CD8-positive, alpha-beta memory T cell (primary cell): ENCODE data around the gene ARHGEF6. TPM values are rescaled to one million over a fixed set of nuclear protein-coding genes. Genes with fewer than 3 reads are reported as not detected.

Experiments
- CTCF ChIA-PET: fragments of 350-600 bp; sonication (Branson Sonifier 250); formaldehyde crosslinking; loops from one replicate; lab custom pipeline; 2021; ENCODE audit warnings: antibody characterized with exemption; lab: Charles Lee
- POLR2A ChIA-PET: fragments of 350-600 bp; sonication (Branson Sonifier 250); formaldehyde crosslinking; loops from one replicate; lab custom pipeline; 2021; ENCODE audit warnings: antibody characterized with exemption; lab: Charles Lee
- DNase-seq, 5 donors: peaks; one replicate each; pipeline versions ENCODE4 v3.0.0 to v3.0.0-alpha.2; 2020 to 2022; ENCODE audit warnings: mixed read lengths in 1 of 5
- H3K27ac ChIP-seq: one replicate; pipeline ENCODE4 v1.7.0; 2013; ENCODE audit warnings: low read depth, mild to moderate bottlenecking, low read length, moderate library complexity
- H3K27me3 ChIP-seq: 2 replicates; pipeline ENCODE4 v1.7.0; 2013; ENCODE audit warnings: low read length, mild to moderate bottlenecking; ENCODE audit not compliant: insufficient read depth, poor library complexity, severe bottlenecking
- H3K36me3 ChIP-seq: 2 replicates; pipeline ENCODE4 v1.7.0; 2013; ENCODE audit warnings: mild to moderate bottlenecking, low read length, moderate library complexity; ENCODE audit not compliant: insufficient read depth
- H3K4me1 ChIP-seq: 2 replicates; pipeline ENCODE4 v1.7.0; 2013; ENCODE audit warnings: mild to moderate bottlenecking, low read length, moderate library complexity; ENCODE audit not compliant: insufficient read depth
- H3K4me3 ChIP-seq: 2 replicates; pipeline ENCODE4 v1.7.0; 2013; ENCODE audit warnings: mild to moderate bottlenecking, low read length
- H3K9me3 ChIP-seq: 2 replicates; pipeline ENCODE4 v1.7.0; 2013; ENCODE audit warnings: mild to moderate bottlenecking, low read length
- H3K27ac Mint-ChIP-seq, 8 donors: one replicate each; pipeline ENCODE4 v1.8.0; 2020 to 2021; ENCODE audit warnings: mixed read lengths in 8 of 8, mild to moderate bottlenecking in 6 of 8, inconsistent platforms in 3 of 8, moderate library complexity in 3 of 8
- H3K27me3 Mint-ChIP-seq, 2 donors: one replicate each; pipeline ENCODE4 v1.8.0; 2020 to 2021; ENCODE audit warnings: mixed read lengths in 2 of 2, mild to moderate bottlenecking in 1 of 2, moderate library complexity in 1 of 2
- H3K36me3 Mint-ChIP-seq, 3 donors: one replicate each; pipeline ENCODE4 v1.8.0; 2020 to 2021; ENCODE audit warnings: mixed read lengths in 3 of 3, inconsistent platforms in 1 of 3, mild to moderate bottlenecking in 1 of 3
- H3K4me1 Mint-ChIP-seq, 3 donors: one replicate each; pipeline ENCODE4 v1.8.0; 2020 to 2021; ENCODE audit warnings: mixed read lengths in 3 of 3, inconsistent platforms in 1 of 3, mild to moderate bottlenecking in 1 of 3
- H3K4me3 Mint-ChIP-seq, 7 donors: one replicate each; pipeline ENCODE4 v1.8.0; 2020 to 2021; ENCODE audit warnings: mixed read lengths in 7 of 7, mild to moderate bottlenecking in 6 of 7, moderate library complexity in 4 of 7, inconsistent platforms in 2 of 7
- H3K9me3 Mint-ChIP-seq, 5 donors: one replicate each; pipeline ENCODE4 v1.8.0; 2020 to 2022; ENCODE audit warnings: mixed read lengths in 5 of 5, mild to moderate bottlenecking in 3 of 5, moderate library complexity in 2 of 5, inconsistent platforms in 1 of 5
- polyA plus RNA-seq: library from polyadenylated mRNA; unstranded; fragments of 300-500 nt; fragmentation: Illumina TruSeq; gene quantifications from one replicate; pipeline ENCODE4 v1.2.3, GENCODE V29; 2021
- total RNA-seq, 2 experiments: library from RNA; stranded (reverse); gene quantifications; one replicate each; pipeline ENCODE4 v1.2.3, GENCODE V29; 2021

Gene ARHGEF6
- total and polyA plus RNA-seq, 3 experiments from 2014 or later: 25.6 to 60.7 (median 27.0) TPM

- ChIA-PET CTCF (interaction anchor here (1.3 kb wide), 1 partner anchor 29 kb away, joined by 3 read pairs; no protein-coding TSS in a partner anchor), POLR2A (interaction anchor here (0.6 kb wide), 1 partner anchor 39 kb away, joined by 5 read pairs; no protein-coding TSS in a partner anchor)
- DNase-seq: no peak
- no peak overlapping the region for H3K27ac ChIP-seq
- no peaks in the 10 kb centered on the region for H3K36me3 ChIP-seq
- Mint-ChIP-seq H3K27me3 (peaks cover 0 to 2% of the 10 kb centered on the region in 2 donors), H3K4me1 (peaks cover 42 to 61% (median 55%) of the 10 kb centered on the region in 3 donors), H3K9me3 (peaks cover 0 to 4% (median 3%) of the 10 kb centered on the region in 5 donors), H3K27ac (peak overlapping the region in 6 of 8 donors; percentile 35 to 89 (median 76)), H3K4me3 (peak overlapping the region in 2 of 7 donors; percentile 30 to 63), H3K36me3 (peaks cover 14 to 58% (median 15%) of the 10 kb centered on the region in 3 donors)
- H3K4me1 ChIP-seq: peaks cover 50% of the 10 kb centered on the region
- no peaks in the 10 kb centered on the region for H3K9me3 ChIP-seq
- H3K27me3 ChIP-seq: no peaks in the 10 kb centered on the region
- H3K4me3 ChIP-seq: no peak overlapping the region
Observed at GRCh38 chrX:136665258-136665900, 115.4 kb downstream of the ARHGEF6 start.

DNA sequence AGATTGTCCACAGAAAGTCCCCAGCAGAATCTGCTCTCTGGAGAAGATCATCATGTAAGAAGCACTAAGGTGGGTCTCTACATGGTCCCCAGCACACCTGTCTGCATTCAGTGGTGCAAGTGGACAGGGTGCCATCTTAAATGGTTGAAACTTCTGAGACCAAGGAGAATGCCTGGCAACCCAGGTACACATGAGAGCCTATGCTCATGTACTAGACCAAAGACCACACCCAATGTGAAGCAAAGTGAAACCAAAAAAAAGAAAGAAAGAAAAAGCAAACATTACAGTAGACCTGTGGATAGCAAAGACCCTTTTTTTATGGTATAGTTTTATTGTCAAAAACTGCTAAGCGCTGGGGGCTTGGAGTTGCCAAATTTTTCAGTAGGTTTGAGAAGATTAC lies 117.8 kb downstream of the ARHGEF6 start:
- peaks cover 0 to 4% (median 3%) of the 10 kb centered on the region in 5 donors for H3K9me3 Mint-ChIP-seq
- H3K27ac ChIP-seq: no peak overlapping the region
- H3K36me3 Mint-ChIP-seq: peaks cover 8 to 36% (median 15%) of the 10 kb centered on the region in 3 donors
- peaks cover 66% of the 10 kb centered on the region for H3K4me1 ChIP-seq
- H3K9me3 ChIP-seq: no peaks in the 10 kb centered on the region
- peak overlapping the region; percentile 40 to 82 (median 70) for H3K27ac Mint-ChIP-seq
- H3K27me3 ChIP-seq: no peaks in the 10 kb centered on the region
- peaks cover 0 to 2% of the 10 kb centered on the region in 2 donors for H3K27me3 Mint-ChIP-seq
- peak overlapping the region in 3 of 7 donors; percentile 18 to 46 (median 43) for H3K4me3 Mint-ChIP-seq
- H3K4me3 ChIP-seq: no peak overlapping the region
- DNase-seq: no peak
- H3K36me3 ChIP-seq: no peaks in the 10 kb centered on the region
- ChIA-PET CTCF (no interaction called here), POLR2A (no interaction called here)
- H3K4me1 Mint-ChIP-seq: peaks cover 43 to 68% (median 61%) of the 10 kb centered on the region in 3 donors

- peaks cover 70% of the 10 kb centered on the region for H3K4me1 ChIP-seq
- ChIA-PET CTCF (no interaction called here), POLR2A (no interaction called here)
- no peak overlapping the region for H3K27ac ChIP-seq
- Mint-ChIP-seq H3K27me3 (peaks cover 0 to 2% of the 10 kb centered on the region in 2 donors), H3K27ac (peak overlapping the region; percentile 48 to 87 (median 74)), H3K4me3 (peak overlapping the region; percentile 16 to 44 (median 36)), H3K9me3 (peaks cover 0 to 4% (median 3%) of the 10 kb centered on the region in 5 donors), H3K36me3 (peaks cover 11 to 28% (median 14%) of the 10 kb centered on the region in 3 donors), H3K4me1 (peaks cover 42 to 69% (median 61%) of the 10 kb centered on the region in 3 donors)
- no peak overlapping the region for H3K4me3 ChIP-seq
- no peaks in the 10 kb centered on the region for H3K27me3 ChIP-seq
- H3K36me3 ChIP-seq: peaks cover 3% of the 10 kb centered on the region
- DNase-seq: peak in 2 of 5 donors; percentile 10 to 18
- no peaks in the 10 kb centered on the region for H3K9me3 ChIP-seq
Observed at GRCh38 chrX:136662104-136662503, 118.6 kb downstream of the ARHGEF6 start.

- no peak overlapping the region for H3K4me3 ChIP-seq
- no peaks in the 10 kb centered on the region for H3K9me3 ChIP-seq
- H3K4me1 Mint-ChIP-seq: peaks cover 42 to 74% (median 61%) of the 10 kb centered on the region in 3 donors
- no peaks in the 10 kb centered on the region for H3K27me3 ChIP-seq
- no peak overlapping the region for H3K27ac ChIP-seq
- H3K36me3 ChIP-seq: peaks cover 14% of the 10 kb centered on the region
- peak overlapping the region in 7 of 8 donors; percentile 31 to 97 (median 57) for H3K27ac Mint-ChIP-seq
- no peak for DNase-seq
- H3K27me3 Mint-ChIP-seq: peaks cover 0 to 2% of the 10 kb centered on the region in 2 donors
- POLR2A ChIA-PET: no interaction called here
- H3K4me1 ChIP-seq: peaks cover 71% of the 10 kb centered on the region
- CTCF ChIA-PET: no interaction called here
- peak overlapping the region in 3 of 7 donors; percentile 25 to 50 (median 30) for H3K4me3 Mint-ChIP-seq
- peaks cover 0 to 4% (median 3%) of the 10 kb centered on the region in 5 donors for H3K9me3 Mint-ChIP-seq
- peaks cover 10 to 22% (median 14%) of the 10 kb centered on the region in 3 donors for H3K36me3 Mint-ChIP-seq
Observed at GRCh38 chrX:136660896-136661295, 119.8 kb downstream of the ARHGEF6 start.

- Mint-ChIP-seq H3K27ac (peak overlapping the region in 5 of 8 donors; percentile 10 to 93 (median 69)), H3K4me3 (peak overlapping the region in 3 of 7 donors; percentile 15 to 20 (median 18)), H3K9me3 (no peaks in the 10 kb centered on the region), H3K27me3 (peaks cover 0 to 5% of the 10 kb centered on the region in 2 donors), H3K4me1 (peaks cover 40 to 78% (median 62%) of the 10 kb centered on the region in 3 donors), H3K36me3 (peaks cover 5 to 14% (median 11%) of the 10 kb centered on the region in 3 donors)
- Histone ChIP-seq H3K4me1 (peaks cover 82% of the 10 kb centered on the region), H3K9me3 (no peaks in the 10 kb centered on the region), H3K4me3 (no peak overlapping the region), H3K36me3 (peaks cover 14% of the 10 kb centered on the region), H3K27me3 (no peaks in the 10 kb centered on the region), H3K27ac (no peak overlapping the region)
- POLR2A ChIA-PET: no interaction called here
- DNase-seq: no peak
- CTCF ChIA-PET: no interaction called here
Observed at GRCh38 chrX:136659174-136659573, 121.6 kb downstream of the ARHGEF6 start.

- Histone ChIP-seq H3K4me1 (peaks cover 77% of the 10 kb centered on the region), H3K4me3 (peak overlapping the region; percentile 45), H3K9me3 (no peaks in the 10 kb centered on the region), H3K27me3 (no peaks in the 10 kb centered on the region), H3K27ac (no peak overlapping the region), H3K36me3 (peaks cover 14% of the 10 kb centered on the region)
- Mint-ChIP-seq H3K9me3 (no peaks in the 10 kb centered on the region), H3K4me1 (peaks cover 35 to 81% (median 55%) of the 10 kb centered on the region in 3 donors), H3K36me3 (peaks cover 0 to 11% (median 7%) of the 10 kb centered on the region in 3 donors), H3K27ac (peak overlapping the region; percentile 8 to 93 (median 79)), H3K27me3 (peaks cover 0 to 5% of the 10 kb centered on the region in 2 donors), H3K4me3 (peak overlapping the region; percentile 50 to 65 (median 59))
- CTCF ChIA-PET: interaction anchor here (1.6 kb wide), 1 partner anchor 14 kb away, joined by 4 read pairs; no protein-coding TSS in a partner anchor
- POLR2A ChIA-PET: no interaction called here
- peak in 1 of 5 donors; percentile 19 for DNase-seq
Observed at GRCh38 chrX:136658151-136658550, 122.6 kb downstream of the ARHGEF6 start.

DNA sequence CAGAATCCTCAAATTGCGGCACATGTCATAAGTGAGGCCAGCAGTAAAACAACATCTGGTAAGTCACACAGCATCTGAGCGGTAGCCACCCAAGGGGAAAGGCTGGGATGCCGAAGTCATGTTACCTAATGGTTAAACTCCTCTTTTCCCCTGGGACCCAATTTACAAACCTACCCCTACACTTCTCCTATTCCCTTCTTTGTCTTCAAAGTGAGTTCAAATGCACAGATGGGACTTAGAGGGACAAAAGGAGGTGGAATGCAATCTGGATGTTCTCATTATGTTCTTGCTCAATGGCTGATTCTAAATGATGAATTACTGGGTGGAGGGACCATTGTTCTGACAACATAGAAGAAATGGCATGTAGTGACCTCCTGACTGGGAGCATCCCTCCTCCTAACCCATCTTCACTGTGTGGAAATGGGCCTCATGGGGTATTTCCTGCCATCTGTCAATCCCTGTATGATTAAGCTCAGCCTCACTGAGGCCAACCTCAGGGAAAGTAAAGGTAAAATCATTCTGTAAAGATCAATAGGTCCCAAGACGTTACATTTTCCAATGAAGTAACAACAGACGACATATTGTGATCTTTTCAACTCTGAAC lies 124.3 kb downstream of the ARHGEF6 start:
- peaks cover 0 to 5% of the 10 kb centered on the region in 2 donors for H3K27me3 Mint-ChIP-seq
- H3K4me3 Mint-ChIP-seq: peak overlapping the region in 2 of 7 donors; percentile 12 to 53
- ChIA-PET CTCF (no interaction called here), POLR2A (no interaction called here)
- Histone ChIP-seq H3K9me3 (no peaks in the 10 kb centered on the region), H3K36me3 (peaks cover 14% of the 10 kb centered on the region), H3K27me3 (no peaks in the 10 kb centered on the region), H3K4me3 (peak overlapping the region; percentile 39), H3K4me1 (peaks cover 63% of the 10 kb centered on the region), H3K27ac (no peak overlapping the region)
- no peak for DNase-seq
- H3K9me3 Mint-ChIP-seq: no peaks in the 10 kb centered on the region
- peak overlapping the region in 6 of 8 donors; percentile 9 to 93 (median 48) for H3K27ac Mint-ChIP-seq
- H3K36me3 Mint-ChIP-seq: peaks cover 6 to 14% (median 7%) of the 10 kb centered on the region in 3 donors
- H3K4me1 Mint-ChIP-seq: peaks cover 25 to 78% (median 47%) of the 10 kb centered on the region in 3 donors
